ENCODE data around the gene DNAH9. TPM values are rescaled to one million over a fixed set of nuclear protein-coding genes. Genes with fewer than 3 reads are reported as not detected.

DNAH9 gene
- polyA plus RNA-seq, 1 donor: 0.52 TPM

DNA sequence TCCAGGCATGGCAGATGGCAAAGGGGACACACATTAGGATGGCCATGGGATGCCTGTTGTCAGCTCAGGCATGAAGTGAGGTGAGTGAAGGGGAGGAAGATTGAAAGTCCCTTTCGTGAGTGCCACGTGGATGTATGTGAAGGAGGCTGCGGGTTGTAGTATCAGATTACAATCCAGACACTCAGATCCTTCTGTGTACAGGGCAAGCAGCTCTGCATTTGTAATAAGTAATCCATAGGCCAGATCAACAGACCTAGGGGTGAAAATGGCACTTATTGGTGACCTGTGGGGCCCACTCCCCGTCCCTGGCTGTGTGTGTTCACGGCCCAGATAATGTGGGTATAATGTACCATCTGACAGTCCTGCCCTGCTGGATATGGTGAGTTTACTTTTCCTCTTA lies 159.5 kb downstream of the DNAH9 start:
- no peak for DNase-seq (ENCODE audit: low read depth)

DNA sequence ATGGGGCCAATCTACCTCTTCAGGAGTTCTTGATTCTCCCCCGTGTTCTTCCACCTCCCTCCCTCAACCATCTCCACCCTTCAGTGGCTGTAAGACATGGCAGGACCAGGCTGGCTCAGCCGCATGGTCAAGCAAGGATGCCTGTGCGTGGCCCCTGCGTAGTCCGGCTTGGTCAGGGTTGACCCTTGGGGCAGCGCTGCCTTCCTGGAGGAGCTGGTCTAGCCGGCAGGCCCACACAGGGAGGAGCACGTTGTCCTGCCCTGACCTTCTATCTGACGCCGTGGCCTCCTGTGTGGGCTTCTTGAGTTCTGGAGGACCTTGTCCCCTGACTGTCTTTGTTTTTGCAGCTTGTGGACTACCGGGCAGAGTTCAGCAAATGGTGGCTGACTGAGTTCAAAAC lies 169.8 kb downstream of the DNAH9 start:
- DNase-seq (ENCODE audit: low read depth): no peak

DNA sequence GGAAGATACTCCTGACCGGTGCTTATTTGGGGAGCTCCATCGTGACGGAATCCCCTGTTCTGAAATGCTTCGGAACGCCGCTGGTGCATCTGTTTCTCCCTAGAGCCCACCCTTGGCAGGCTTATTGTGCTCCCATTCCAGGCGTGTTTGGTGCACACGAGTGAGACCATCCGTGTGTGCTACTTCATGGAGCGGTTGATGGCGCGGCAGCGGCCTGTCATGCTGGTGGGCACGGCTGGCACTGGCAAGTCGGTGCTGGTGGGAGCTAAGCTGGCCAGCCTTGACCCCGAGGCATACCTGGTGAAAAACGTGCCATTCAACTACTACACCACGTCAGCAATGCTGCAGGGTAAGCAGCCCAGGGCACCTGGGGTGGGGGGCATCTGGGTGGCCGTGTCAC lies 170.7 kb downstream of the DNAH9 start:
- DNase-seq (ENCODE audit: low read depth): no peak

DNA sequence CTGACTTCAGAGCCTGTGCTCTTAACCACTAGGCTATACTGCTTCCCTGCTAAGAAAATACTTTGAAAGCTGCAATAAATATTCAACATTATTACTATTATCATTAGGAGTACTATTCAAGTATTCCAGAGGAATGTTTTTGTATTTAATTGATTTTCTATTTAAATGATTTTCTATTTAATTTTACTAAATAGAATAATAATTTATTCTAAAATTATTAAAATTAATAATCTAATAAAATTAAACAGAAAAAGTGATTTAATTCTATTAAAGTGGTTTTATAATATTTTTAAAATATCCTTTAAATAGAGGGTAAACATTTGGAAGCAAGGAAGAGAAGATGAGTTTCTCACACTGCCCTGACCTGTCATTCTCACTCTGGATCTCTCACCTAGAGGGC lies 173.8 kb downstream of the DNAH9 start:
- no peak for DNase-seq (ENCODE audit: low read depth)

GRCh38 chr17:11779892-11780291 lies 181.6 kb downstream of the DNAH9 start:
- DNase-seq (ENCODE audit: low read depth): no peak

GRCh38 chr17:11780621-11781020 lies 182.4 kb downstream of the DNAH9 start:
- no peak for DNase-seq (ENCODE audit: low read depth)

GRCh38 chr17:11786711-11787438 lies 188.6 kb downstream of the DNAH9 start:
- DNase-seq (ENCODE audit: low read depth): no peak

DNA sequence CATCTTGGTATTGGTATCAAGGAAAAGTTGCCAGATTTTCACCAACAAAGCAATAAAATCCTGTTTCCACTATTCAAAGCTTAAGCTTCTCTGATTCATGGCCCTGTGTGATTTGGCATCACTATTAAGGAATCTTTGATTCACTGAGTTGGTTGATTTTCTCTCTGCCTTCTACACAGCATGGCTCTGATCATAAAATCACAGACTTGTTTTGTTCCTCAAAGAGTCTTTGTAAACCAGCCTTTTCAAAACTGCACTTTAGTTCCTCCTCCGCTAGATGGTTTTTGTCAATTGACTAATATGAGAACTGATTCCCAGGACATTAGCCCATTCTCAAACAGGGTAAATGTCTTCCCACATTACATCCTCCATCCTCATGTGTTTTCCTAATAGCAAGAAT lies 197.6 kb downstream of the DNAH9 start:
- no peak for DNase-seq (ENCODE audit: low read depth)

DNA sequence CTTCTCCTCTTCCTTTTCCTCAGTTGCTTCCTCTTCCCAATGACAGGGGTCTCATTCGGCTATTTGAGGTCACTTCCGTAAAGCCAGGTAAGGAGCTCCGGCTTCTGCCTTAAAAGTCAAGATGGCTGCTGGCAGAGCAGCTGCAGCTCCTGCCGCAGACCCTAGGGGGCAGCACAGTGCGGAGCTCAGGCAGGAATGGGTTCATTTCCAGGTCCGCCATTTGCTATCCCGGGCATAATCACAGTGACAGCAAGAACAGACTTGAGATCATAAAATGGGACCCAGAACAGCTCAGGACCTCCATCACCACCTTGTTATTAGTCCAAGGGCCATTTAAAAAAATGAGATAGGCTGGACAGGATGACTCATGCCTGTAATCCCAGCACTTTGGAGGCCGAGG lies 199.5 kb downstream of the DNAH9 start:
- no peak for DNase-seq (ENCODE audit: low read depth)

GRCh38 chr17:11803231-11803969 lies 205.1 kb downstream of the DNAH9 start:
- DNase-seq (ENCODE audit: low read depth): no peak

DNA sequence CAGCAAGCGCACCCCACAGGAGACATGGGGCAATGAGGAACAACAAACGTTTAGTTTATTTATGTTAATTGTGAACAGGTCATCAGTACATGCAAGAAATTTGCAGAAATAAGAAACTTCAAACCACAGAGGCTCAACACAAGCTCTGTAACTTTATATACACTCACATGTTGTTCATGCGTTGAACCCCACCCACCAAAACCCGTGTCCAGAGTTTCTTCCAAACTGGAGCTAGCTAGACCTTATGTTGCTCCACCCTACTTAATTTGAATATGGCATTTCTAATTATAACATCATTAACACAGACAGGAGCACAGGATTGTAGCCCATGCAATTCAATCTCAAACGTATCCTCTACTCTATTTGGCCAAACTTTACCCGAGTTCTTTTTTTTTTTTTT lies 206.9 kb downstream of the DNAH9 start:
- DNase-seq (ENCODE audit: low read depth): no peak

GRCh38 chr17:11805952-11806351 lies 207.7 kb downstream of the DNAH9 start:
- no peak for DNase-seq (ENCODE audit: low read depth)

DNA sequence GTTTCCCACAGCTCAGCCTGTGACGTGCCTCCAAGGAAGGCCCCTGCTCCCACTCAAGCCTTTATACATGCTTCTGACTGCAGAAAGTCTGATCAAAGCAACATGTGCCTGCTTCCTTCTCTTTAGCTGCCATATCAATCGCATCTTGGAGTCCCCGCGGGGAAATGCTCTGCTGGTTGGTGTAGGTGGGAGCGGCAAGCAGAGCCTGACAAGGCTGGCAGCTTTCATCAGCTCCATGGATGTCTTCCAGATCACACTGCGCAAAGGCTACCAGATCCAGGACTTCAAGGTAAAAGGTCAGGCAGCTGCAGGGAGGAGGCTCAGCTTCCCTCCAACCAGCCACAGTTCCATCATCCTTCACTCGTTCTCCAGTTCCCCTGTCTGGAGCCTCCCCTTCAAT lies 209.3 kb downstream of the DNAH9 start:
- no peak for DNase-seq (ENCODE audit: low read depth)

- no peak for DNase-seq (ENCODE audit: low read depth)
Measured at GRCh38 chr17:11813278-11813677, 215.0 kb downstream of the DNAH9 start.

DNA sequence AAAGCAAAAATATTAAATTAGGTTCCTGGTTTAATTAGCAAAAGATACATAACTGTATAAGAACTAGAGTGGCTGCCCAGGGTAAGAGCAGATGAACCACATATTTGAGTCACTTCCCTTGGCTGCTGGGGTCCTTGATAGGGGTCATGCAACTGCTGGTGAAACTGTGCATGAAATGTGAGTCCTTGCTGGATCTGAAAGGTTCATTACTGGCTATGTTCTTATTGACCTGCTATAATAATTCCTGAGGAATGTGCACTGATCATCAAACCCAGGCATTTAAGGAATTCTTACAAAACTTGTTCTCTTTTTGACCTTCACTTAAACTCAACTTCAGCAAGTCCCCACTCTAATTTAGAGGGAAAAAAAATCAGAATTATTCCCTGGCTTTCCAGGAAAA lies 215.6 kb downstream of the DNAH9 start:
- DNase-seq (ENCODE audit: low read depth): no peak

GRCh38 chr17:11814655-11815262 lies 216.5 kb downstream of the DNAH9 start:
- DNase-seq (ENCODE audit: low read depth): no peak

GRCh38 chr17:11816409-11816808 lies 218.1 kb downstream of the DNAH9 start:
- DNase-seq (ENCODE audit: low read depth): no peak

- peak; percentile 34 for DNase-seq (ENCODE audit: low read depth)
Measured at GRCh38 chr17:11823862-11824261, 225.6 kb downstream of the DNAH9 start.

GRCh38 chr17:11825572-11826209 lies 227.4 kb downstream of the DNAH9 start:
- DNase-seq (ENCODE audit: low read depth): no peak

GRCh38 chr17:11832401-11833137 lies 234.3 kb downstream of the DNAH9 start:
- no peak for DNase-seq (ENCODE audit: low read depth)

GRCh38 chr17:11836508-11836907 lies 238.2 kb downstream of the DNAH9 start:
- DNase-seq (ENCODE audit: low read depth): no peak

GRCh38 chr17:11840052-11840451 lies 241.8 kb downstream of the DNAH9 start:
- no peak for DNase-seq (ENCODE audit: low read depth)

Data from forelimb muscle (tissue), 1 donor.